ENCODE data around the gene MSANTD1. TPM values are rescaled to one million over a fixed set of nuclear protein-coding genes. Genes with fewer than 3 reads are reported as not detected.

Gene MSANTD1
- total RNA-seq, 1 donor from 2014 or later, result 1.2 TPM

DNA sequence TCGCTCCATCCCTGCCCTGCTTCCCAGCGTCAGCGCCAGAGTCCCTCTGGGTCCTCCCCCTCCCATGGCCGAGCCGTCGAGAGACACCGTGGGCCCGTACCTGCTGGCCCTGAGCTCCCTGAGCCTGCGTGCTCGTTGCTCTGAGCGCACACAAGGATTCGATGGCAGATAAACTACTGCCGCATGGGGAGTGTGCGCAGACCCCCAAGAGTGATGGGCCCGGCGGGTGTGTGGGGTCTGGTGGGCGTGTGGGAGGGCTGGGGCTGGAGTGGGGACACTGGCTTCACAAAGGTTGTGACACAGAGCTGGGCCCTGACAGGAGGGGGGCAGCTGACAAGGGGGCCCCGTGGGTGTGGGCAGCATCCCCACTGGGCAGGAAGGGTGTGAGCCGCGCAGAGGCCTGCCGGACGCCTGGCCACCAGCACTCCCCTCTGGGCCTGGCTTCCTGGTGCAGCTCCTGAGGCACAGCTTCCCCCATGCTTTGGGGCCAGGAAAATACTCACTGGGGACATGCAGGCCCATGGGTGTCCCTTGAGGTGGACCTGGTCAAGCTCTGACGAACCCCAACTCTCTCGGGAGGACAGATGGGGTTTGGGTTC is 39.1 kb downstream of the MSANTD1 start:
- TF ChIP-seq, protein P1, sequence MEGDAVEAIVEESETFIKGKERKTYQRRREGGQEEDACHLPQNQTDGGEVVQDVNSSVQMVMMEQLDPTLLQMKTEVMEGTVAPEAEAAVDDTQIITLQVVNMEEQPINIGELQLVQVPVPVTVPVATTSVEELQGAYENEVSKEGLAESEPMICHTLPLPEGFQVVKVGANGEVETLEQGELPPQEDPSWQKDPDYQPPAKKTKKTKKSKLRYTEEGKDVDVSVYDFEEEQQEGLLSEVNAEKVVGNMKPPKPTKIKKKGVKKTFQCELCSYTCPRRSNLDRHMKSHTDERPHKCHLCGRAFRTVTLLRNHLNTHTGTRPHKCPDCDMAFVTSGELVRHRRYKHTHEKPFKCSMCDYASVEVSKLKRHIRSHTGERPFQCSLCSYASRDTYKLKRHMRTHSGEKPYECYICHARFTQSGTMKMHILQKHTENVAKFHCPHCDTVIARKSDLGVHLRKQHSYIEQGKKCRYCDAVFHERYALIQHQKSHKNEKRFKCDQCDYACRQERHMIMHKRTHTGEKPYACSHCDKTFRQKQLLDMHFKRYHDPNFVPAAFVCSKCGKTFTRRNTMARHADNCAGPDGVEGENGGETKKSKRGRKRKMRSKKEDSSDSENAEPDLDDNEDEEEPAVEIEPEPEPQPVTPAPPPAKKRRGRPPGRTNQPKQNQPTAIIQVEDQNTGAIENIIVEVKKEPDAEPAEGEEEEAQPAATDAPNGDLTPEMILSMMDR (conservative IDR thresholded peaks at IDR 0.05), result no peak
- Mint-ChIP-seq H3K27ac (ENCODE audit: unreplicated experiment) (no peak overlapping the region), H3K9me3 (no peaks in the 10 kb centered on the region), H3K4me3 (no peak overlapping the region), H3K36me3 (ENCODE audit: low read depth) (no peaks in the 10 kb centered on the region), H3K27me3 (ENCODE audit: low read depth) (no peaks in the 10 kb centered on the region), H3K4me1 (peaks cover 7% of the 10 kb centered on the region)
- no peak for DNase-seq (ENCODE audit: low read depth, low spot score)

DNA sequence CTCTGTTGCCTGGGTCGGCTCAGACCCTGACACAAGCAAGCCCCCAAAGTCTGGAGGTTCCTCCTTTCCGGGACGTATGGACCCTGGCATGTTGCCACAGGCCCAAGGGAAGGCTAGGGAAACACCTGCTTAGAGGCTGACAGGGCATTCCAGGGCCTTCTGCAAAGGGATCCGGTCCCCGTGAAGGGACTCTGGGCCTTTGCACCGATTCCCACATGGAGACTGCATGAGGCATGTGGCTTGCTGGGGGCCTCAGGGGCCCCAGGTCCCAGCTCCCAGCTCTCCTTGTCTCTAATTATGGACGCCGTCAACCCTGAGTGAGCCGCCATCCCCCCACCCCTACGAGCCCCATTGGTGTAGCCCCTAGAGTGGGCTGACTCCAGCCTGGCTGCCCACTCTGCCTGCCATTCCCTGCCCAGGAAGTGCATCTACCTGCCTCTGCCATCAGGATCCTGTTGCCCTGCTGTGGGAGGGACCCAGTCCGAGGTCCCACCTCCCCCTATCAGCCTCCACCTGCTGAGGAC is 39.7 kb downstream of the MSANTD1 start:
- no peak for DNase-seq (ENCODE audit: low read depth, low spot score)
- H3K4me3 Mint-ChIP-seq, result no peak overlapping the region
- TF ChIP-seq, protein P1 (conservative IDR thresholded peaks at IDR 0.05), result no peak
- no peaks in the 10 kb centered on the region for H3K27me3 Mint-ChIP-seq (ENCODE audit: low read depth)
- H3K27ac Mint-ChIP-seq (ENCODE audit: unreplicated experiment), result no peak overlapping the region
- no peaks in the 10 kb centered on the region for H3K36me3 Mint-ChIP-seq (ENCODE audit: low read depth)
- H3K4me1 Mint-ChIP-seq, result peaks cover 11% of the 10 kb centered on the region
- no peaks in the 10 kb centered on the region for H3K9me3 Mint-ChIP-seq

DNA sequence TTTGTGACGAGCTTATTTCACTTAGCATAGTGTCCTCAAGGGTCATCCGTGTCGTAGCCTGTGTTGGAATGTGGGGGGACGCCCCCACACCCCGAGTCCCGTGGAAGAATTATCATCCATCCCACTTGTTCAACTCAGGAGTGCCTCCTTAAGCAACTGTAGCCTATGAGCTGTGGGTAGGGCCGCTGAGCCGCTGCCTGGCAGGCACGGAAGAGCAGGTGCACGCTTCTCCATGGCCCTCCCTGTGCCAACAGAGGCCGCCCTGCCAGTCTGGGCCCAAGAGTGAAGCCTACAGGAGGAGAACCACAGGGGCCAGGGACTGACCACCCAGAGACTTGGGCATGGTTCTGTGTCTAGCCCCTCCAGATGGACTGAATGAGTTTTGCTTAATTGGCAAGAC is 41.5 kb downstream of the MSANTD1 start:
- TF ChIP-seq, protein P1 (conservative IDR thresholded peaks at IDR 0.05), result no peak
- Mint-ChIP-seq H3K4me1 (peaks cover 25% of the 10 kb centered on the region), H3K4me3 (peak overlapping the region; percentile 69), H3K27ac (ENCODE audit: unreplicated experiment) (no peak overlapping the region), H3K9me3 (no peaks in the 10 kb centered on the region), H3K27me3 (ENCODE audit: low read depth) (no peaks in the 10 kb centered on the region), H3K36me3 (ENCODE audit: low read depth) (peaks cover 2% of the 10 kb centered on the region)
- DNase-seq (ENCODE audit: low read depth, low spot score), result no peak

DNA sequence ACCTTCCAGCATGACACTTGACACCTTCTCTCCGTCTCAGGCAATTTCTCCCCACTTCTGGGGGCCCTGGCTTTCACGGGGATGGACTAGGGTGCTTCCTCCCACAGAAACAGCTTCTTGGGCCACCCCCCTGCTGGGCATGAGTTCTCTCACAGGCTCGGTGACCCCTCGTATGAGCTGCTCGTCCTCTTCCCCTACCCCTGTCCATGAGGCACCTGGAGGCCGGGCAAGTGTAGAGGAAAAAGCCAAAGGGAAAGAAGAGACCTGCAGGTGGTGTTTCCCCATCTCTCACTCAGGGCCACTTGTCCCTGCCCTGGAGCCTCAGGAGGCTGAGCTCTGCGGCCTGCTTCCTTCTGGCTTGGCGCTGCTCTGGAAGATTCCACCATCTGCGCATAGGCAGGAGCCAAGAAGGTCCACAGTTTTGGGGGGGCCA is 41.9 kb downstream of the MSANTD1 start:
- Mint-ChIP-seq H3K27ac (ENCODE audit: unreplicated experiment) (no peak overlapping the region), H3K36me3 (ENCODE audit: low read depth) (peaks cover 2% of the 10 kb centered on the region), H3K4me1 (peaks cover 25% of the 10 kb centered on the region), H3K27me3 (ENCODE audit: low read depth) (no peaks in the 10 kb centered on the region), H3K9me3 (no peaks in the 10 kb centered on the region), H3K4me3 (peak overlapping the region; percentile 69)
- TF ChIP-seq, protein P1 (conservative IDR thresholded peaks at IDR 0.05), result no peak
- no peak for DNase-seq (ENCODE audit: low read depth, low spot score)

DNA sequence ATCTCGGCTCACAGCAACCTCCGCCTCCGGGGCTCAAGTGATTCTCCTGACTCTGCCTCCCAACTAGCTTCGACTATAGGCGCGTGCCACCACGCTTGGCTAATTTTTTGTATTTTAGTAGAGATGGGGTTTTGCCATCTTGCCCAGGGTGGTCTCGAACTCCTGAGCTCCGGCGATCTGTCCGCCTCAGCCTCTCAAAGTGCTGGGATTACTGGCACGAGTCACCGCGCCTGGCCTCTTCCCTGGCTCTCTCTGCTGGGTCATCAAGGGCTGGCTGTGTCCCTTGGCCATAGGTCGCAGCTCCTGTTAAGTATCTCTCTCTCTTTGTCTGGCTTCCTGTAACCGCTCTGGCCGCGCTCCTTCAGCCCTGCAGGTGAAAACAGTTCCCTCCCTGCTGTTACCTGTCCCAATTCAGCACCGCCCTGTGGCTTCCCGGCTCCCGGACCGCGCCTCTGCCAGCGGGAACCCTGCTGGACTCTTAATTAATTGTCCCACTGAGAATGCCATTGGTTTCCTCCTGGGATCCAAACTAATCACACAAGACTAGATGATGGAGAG is 42.5 kb downstream of the MSANTD1 start:
- H3K4me3 Mint-ChIP-seq, result peak overlapping the region; percentile 95
- peaks cover 4% of the 10 kb centered on the region for H3K36me3 Mint-ChIP-seq (ENCODE audit: low read depth)
- no peaks in the 10 kb centered on the region for H3K27me3 Mint-ChIP-seq (ENCODE audit: low read depth)
- no peak for DNase-seq (ENCODE audit: low read depth, low spot score)
- TF ChIP-seq, protein P1 (conservative IDR thresholded peaks at IDR 0.05), result no peak
- H3K4me1 Mint-ChIP-seq, result peaks cover 31% of the 10 kb centered on the region
- H3K9me3 Mint-ChIP-seq, result no peaks in the 10 kb centered on the region
- peak overlapping the region; percentile 91 for H3K27ac Mint-ChIP-seq (ENCODE audit: unreplicated experiment)

Measured in neural crest cell (in vitro differentiated cells).